Bone marrow (tissue), 2 donors: ENCODE measurements around the gene ZNF562.
"Not testable (repeated sequence)": the region's sequence is repeated elsewhere in the genome, so short reads cannot be mapped to it uniquely, and the experiment has no call there.

Experiments
- DNase-seq, 2 donors: peaks; one replicate each; lab custom pipeline; 2025; lab: John Stamatoyannopoulos, UW

ZNF562 gene

DNA sequence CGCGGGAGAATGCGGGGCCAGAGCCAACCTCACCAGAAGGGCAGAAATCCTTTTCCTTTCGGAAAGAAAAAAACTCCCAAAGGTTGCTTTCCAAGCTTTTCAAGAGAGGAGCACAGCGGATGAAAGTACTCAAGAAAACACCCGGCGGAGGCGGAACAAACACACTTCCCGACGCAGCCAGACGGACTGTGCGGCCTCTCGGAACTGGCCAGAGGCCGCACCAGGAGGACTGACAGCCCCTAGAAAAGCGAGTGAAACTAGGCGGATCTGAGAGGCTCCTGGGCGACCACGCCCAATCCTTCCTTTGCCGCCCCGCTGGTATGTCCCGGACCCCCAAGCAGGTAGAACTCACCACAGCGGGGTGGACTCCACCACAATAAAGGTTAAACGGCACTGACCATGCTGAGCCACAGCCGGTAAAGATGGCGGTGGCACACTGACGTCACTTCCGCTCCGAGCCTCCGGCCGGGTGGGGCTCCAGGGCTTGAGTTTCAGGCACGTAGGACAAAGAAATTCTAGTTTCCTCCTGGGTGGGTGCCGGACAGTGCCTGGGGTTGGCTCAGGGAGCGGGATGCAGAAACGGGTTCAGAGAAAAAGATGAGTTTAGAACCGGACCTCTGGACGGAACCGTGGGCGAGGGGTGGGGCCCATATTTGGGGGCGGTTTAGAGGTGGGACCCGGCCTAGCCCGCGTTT is at the start of gene ZNF562:
Gene ZNF562, minus strand, starts transcription at position 438 of the 695 bp plus-strand sequence. CDS start 14,356 bp downstream, outside the sequence.
- DNase-seq = peak; percentile 72 to 89

DNA sequence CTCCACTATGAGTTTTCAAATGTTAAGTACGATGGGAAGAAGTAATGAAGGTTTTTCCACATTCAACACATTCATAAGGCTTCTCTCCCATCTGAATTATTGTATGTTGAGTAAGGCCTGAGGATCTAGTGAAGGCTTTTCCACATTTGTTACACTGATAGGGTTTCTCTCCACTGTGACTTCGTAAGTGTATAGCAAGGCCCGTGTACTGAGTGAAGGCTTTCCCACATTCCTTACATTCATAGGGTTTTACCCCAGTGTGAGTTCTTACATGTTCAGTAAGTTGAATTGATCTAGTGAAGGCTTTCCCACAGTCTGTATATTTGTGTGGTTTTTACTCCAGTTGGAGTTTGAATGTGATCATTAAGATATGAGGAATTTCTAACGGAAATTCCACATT is 49.3 kb upstream of the ZNF562 start:
- no peak for DNase-seq

DNA sequence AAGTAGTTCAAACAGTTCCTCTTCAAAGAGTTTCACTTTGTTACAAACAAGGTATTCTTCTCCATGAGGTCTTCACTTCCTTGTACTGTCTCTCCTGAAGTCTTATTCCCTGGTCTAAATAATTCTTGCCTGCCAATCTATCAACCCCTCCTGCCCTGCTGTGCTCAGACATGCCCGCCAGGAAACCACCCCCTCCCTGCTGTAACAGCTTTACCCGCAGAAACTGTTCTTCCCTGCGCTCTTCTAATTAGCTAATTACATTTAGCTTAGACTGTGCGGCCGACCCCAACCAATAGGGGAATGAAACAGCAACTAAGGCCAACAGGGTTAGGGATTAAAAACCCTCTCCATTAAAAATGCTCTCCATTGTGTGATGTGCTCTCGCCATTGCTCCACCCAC is 47.0 kb upstream of the ZNF562 start:
- peak in 1 of 2 donors; percentile 41 for DNase-seq

DNA sequence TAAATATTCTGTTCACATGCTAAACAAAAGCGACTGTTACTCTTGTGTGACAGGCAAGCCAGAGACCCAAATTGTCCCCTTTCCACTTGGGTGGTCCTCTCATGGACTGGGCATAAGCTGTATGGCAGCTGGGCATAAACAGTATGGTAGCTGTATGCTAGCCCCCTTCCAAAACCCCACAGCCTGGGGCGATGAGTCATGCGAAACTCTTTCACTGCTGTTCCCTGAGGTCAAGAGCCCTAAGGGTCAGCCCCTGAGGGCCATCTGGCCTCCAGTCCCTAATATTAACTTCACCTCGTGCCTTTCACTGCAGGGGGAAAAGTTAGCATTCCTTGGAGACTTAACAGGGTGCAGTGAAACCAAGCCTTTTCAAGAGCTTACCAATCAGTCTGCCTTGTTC is 45.6 kb upstream of the ZNF562 start:
- DNase-seq = no peak

- DNase-seq = no peak
These were observed 36.9 kb upstream of the ZNF562 start for GRCh38 chr19:9711815-9712214.

DNA sequence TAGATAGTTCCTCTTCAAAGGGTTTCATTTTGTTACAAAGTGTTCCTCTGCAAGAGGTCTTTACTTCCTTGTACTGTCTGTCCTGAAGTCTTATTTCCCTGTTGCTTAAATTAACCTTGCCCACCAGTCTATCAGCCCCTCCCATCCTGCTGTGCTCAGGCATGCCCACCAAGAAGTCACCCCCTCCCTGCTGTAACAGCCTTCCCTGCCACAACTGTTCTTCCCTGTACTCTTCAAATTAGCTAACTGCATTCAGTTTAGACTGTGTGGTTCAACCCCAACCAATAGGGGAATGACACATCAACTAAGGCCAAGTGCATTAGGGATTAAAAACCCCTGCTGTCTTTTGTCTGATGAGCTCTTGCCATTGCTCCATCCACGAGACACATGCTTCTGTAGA is 34.4 kb upstream of the ZNF562 start:
- DNase-seq = peak in 1 of 2 donors; percentile 35

- no peak for DNase-seq
These were observed 30.9 kb upstream of the ZNF562 start for GRCh38 chr19:9705836-9706235.

- DNase-seq = no peak
These were observed 27.3 kb upstream of the ZNF562 start for GRCh38 chr19:9702186-9702585.

GRCh38 chr19:9700229-9700981 is 25.5 kb upstream of the ZNF562 start:
- no peak for DNase-seq

- DNase-seq = not testable (repeated sequence)
These were observed 15.4 kb upstream of the ZNF562 start for GRCh38 chr19:9690301-9690700.

DNA sequence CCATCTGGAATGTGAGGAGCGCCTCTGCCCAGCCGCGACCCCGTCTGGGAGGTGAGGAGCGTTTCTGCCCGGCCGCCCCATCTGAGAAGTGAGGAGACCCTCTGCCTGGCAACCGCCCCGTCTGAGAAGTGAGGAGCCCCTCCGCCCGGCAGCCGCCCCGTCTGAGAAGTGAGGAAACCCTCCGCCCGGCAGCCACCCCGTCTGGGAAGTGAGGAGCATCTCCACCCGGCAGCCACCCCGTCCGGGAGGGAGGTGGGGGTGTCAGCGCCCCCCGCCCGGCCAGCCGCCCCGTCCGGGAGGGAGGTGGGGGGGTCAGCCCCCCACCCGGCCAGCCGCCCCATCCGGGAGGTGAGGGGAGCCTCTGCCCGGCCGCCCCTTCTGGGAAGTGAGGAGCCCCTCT is 5.1 kb upstream of the ZNF562 start:
- DNase-seq = not testable (repeated sequence)

GRCh38 chr19:9675358-9675901 is 530 bp upstream of the ZNF562 start:
- not testable (repeated sequence) for DNase-seq

GRCh38 chr19:9673912-9674662 is 813 bp downstream of the ZNF562 start:
- DNase-seq = peak; percentile 1 to 3

DNA sequence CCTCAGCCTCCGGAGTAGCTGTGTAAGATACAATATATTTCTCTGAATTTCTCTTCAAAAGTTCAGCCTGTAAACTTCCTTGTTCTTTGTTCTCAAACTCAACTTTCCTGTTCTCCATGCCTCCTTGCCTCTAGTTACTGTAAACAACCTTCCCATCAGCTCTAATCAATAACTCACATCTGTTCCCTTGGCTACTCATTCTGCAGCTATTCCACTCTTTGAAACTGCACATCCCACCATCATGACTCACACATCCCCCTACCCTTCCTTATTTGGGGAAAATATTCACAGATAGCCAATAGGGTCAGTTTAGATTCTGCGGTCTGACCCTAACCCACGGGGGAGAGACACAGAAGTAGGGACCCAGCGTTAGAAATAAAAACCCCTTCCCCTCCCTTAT is 2.0 kb downstream of the ZNF562 start:
- DNase-seq = no peak

DNA sequence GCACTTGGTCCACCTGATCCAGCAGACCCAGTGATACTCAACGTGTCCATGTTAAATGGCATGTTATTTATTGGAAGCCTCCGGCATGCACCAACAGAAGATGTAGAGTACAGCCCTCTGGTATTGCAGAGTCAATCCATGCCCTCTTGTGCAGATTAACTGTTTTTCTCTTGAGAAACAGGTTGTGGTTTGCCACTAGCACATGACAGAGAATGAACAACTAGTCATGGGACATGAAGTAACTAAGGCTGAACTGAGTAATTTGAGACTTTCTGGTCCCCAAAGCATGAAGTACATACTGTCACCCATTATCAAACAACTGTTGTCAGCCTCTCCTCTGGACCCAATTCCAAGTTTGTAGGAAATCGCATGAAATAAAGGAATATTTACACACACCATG is 3.2 kb downstream of the ZNF562 start:
- DNase-seq = no peak

DNA sequence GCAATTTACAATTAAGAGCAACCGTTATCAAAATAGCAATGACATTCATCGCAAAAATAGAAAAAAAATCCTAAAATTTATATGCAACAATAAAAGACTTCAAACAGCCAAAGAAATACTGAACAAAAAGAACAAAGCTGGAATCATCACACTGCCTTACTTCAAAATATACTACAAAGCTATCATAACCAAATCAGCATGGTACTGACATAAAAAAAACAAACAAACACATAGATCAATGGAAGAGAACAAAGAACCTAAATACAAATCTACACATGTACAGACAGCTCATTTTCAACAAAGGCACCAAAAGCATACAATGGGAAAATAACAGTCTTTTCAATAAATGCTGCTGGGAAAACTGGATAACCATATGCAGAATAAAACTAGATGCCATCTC is 6.4 kb downstream of the ZNF562 start:
- no peak for DNase-seq

- no peak for DNase-seq
These were observed 7.0 kb downstream of the ZNF562 start for GRCh38 chr19:9667898-9668297.

- no peak for DNase-seq
These were observed 16.1 kb downstream of the ZNF562 start for GRCh38 chr19:9658769-9659168.

DNA sequence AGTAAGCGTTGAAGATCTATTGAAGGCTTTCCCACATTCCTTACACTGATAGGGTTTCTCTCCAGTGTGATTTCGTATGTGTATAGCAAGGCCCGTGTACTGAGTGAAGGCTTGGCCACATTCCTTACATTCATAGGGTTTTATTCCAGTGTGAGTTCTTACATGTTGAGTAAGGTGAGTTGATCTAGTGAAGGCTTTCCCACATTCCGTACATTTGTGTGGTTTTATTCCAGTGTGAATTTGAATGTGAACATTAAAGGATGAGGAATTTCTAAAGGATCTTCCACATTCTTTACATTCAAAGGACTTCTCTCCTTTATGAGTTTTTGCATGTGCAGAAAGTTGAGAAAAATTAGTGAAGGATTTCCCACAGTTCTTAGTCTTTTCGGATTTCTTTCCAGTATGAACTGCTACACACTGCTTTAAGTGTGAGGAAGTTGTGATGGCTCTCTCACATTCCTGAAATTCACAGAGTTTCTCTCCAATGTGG is 21.8 kb downstream of the ZNF562 start:
- not testable (repeated sequence) for DNase-seq

DNA sequence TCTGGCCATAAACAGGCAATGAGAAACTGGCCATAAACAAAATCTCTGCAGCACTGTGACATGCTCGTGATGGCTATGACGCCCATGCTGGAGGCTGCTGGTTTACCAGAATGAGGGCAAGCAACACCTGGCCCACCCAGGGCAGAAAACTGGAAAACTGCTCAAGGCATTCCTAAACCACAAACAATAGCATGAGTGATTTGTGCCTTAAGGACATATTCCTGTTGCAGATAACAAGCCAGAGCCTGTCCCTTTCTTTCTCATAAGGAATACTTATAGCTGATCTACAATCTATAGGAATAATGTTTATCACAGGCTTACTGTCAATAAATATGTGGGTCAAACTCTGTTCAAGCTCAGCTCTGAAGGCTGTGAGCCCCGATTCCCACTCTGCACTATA is 23.4 kb downstream of the ZNF562 start:
- DNase-seq = not testable (repeated sequence)

DNA sequence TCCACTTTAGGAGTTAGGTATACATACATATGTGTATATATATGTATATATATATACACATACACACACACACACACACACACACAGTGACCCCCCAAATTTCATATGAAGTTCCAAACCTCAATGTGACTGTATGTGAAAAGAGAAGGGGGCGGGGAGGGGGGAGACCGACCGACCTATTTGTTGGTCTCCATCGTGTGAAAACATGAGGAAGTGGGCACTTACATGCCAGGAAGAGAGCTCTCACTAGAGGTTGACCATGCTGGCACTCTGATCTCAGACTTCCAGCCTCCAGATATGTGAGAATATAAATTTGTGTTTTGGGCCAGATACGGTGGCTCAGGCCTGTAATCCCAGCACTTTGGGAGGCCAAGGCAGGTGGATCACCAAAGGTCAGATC is 24.6 kb downstream of the ZNF562 start:
- DNase-seq = no peak

GRCh38 chr19:9645472-9645871 is 29.4 kb downstream of the ZNF562 start:
- DNase-seq = no peak
